ENCODE measurements around the gene DNAJB6.
"Not testable (repeated sequence)": the region's sequence is repeated elsewhere in the genome, so short reads cannot be mapped to it uniquely, and the experiment has no call there.

The DNAJB6 gene

GRCh38 chr7:157445246-157445955 is 108.6 kb downstream of the DNAJB6 start:
- DNase-seq = no peak

- DNase-seq = no peak
These were observed 109.1 kb downstream of the DNAJB6 start for GRCh38 chr7:157445956-157446295.

GRCh38 chr7:157446322-157446721 is 109.5 kb downstream of the DNAJB6 start:
- DNase-seq = no peak

- DNase-seq = not testable (repeated sequence)
These were observed 117.2 kb downstream of the DNAJB6 start for GRCh38 chr7:157454003-157454402.

- peak; percentile 66 for DNase-seq
These were observed 120.8 kb downstream of the DNAJB6 start for GRCh38 chr7:157457355-157458253.

GRCh38 chr7:157458254-157458633 is 121.4 kb downstream of the DNAJB6 start:
- no peak for DNase-seq

- no peak for DNase-seq
These were observed 123.2 kb downstream of the DNAJB6 start for GRCh38 chr7:157459966-157460365.

- no peak for DNase-seq
These were observed 123.9 kb downstream of the DNAJB6 start for GRCh38 chr7:157460721-157461120.

GRCh38 chr7:157461573-157462418 is 125.0 kb downstream of the DNAJB6 start:
- no peak for DNase-seq

- DNase-seq = no peak
These were observed 125.6 kb downstream of the DNAJB6 start for GRCh38 chr7:157462419-157462771.

- peak; percentile 3 for DNase-seq
These were observed 126.0 kb downstream of the DNAJB6 start for GRCh38 chr7:157462840-157463239.

- DNase-seq = no peak
These were observed 126.4 kb downstream of the DNAJB6 start for GRCh38 chr7:157463245-157463644.

- peak; percentile 81 for DNase-seq
These were observed 127.5 kb downstream of the DNAJB6 start for GRCh38 chr7:157464111-157464970.

GRCh38 chr7:157464971-157465886 is 128.4 kb downstream of the DNAJB6 start:
- DNase-seq = peak; percentile 65

- DNase-seq = peak; percentile 61
These were observed 129.4 kb downstream of the DNAJB6 start for GRCh38 chr7:157465891-157466866.

GRCh38 chr7:157466867-157467261 is 130.1 kb downstream of the DNAJB6 start:
- peak; percentile 54 for DNase-seq
